Lower lobe of right lung (tissue), 2 donors: ENCODE data around the gene ANKFN1. TPM values are rescaled to one million over a fixed set of nuclear protein-coding genes. Genes with fewer than 3 reads are reported as not detected.

Source experiments
- ATAC-seq, 2 donors: fragments of 200-7000 bp; cut with Tn5 transposase; one replicate each; pipeline ENCODE4 v1.9.1; 2020 to 2022; ENCODE audit warnings: mild to moderate bottlenecking in 2 of 2, moderate library complexity in 2 of 2
- DNase-seq: peaks from one replicate; pipeline ENCODE4 v3.0.0-alpha.2; 2020
- H3K27ac ChIP-seq: fragments of 200-600 bp; one replicate; pipeline ENCODE4 v1.8.0; 2022
- H3K27me3 ChIP-seq: fragments of 200-600 bp; one replicate; pipeline ENCODE4 v1.8.0; 2022; ENCODE audit warnings: low read depth
- H3K36me3 ChIP-seq: fragments of 200-600 bp; one replicate; pipeline ENCODE4 v1.8.0; 2022; ENCODE audit warnings: mild to moderate bottlenecking
- H3K4me1 ChIP-seq: fragments of 200-600 bp; one replicate; pipeline ENCODE4 v1.8.0; 2022
- H3K4me3 ChIP-seq: fragments of 200-600 bp; one replicate; pipeline ENCODE4 v1.8.0; 2022; ENCODE audit warnings: mild to moderate bottlenecking
- H3K9me3 ChIP-seq: fragments of 200-600 bp; one replicate; pipeline ENCODE4 v1.8.0; 2022
- CTCF ChIP-seq: fragments of 200-600 bp; IDR thresholded peaks from one replicate; pipeline ENCODE4 v1.8.0; 2022; ENCODE audit warnings: antibody characterized with exemption, mild to moderate bottlenecking
- intact Hi-C: fragments of 100-400 bp; cut with DNase I; formaldehyde crosslinking; loops from one replicate; pipeline ENCODE4 v1.11.0; 2022
- total RNA-seq: library from RNA; stranded (reverse); fragmentation: NEBNext Ultra II Directional; extraction: Animal tissue kit (Norgen Biotek cat#: 25700); gene quantifications from one replicate; pipeline ENCODE4 v1.2.1, GENCODE V29; 2021
- donor health status: DM: no; HTN: yes; CAD: no; lungs with severe emphysema.

Gene ANKFN1
- total RNA-seq, 1 donor from 2014 or later, result 4.3 TPM

DNA sequence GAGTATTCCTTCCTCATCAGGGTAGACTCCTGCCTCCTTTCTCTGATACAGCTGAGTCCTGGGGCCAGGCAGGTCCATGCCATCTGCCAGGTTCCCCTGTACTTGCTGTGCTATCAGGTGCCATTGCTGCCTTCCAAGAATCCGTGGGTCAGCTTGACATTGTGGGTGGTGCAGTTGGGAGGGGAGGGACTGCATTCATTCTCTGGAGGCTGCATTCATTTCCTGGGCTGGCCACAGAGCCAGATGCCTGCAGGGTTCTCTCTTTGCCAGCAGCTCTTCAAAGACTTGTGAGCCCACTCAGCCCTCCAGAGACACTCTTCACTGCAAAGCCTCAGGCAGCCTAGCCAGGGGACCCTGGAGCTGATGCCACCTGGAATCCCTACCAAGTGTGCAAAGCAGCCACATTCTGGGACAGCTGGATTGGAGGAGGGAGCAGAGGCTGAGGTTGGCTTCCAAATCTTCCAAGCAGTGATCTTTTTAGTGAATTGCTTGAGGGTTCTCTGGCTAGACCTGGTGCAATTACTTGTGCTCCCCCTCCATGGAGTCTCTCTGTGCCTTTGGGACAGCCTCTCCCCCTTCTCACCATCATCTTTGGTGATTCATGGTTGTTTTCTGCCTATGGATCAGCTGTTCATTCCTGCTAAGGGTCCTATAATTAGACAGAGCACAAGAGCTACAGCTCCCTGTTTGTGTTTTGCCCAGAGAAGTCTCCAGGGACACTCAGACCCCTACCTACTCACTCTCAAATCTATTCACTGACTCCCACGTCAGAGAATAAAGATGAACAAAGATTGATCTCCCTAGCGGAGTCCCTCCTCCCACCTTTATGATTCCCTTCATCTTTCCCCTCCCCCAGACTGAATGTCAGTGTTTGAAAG, 20.9 kb downstream of the ANKFN1 start:
- DNase-seq (no peak), ATAC-seq (no peak)
- no peak overlapping the region for H3K4me3 ChIP-seq
- intact Hi-C loops, result no loop called here
- no peaks in the 10 kb centered on the region for H3K9me3 ChIP-seq
- no peaks in the 10 kb centered on the region for H3K36me3 ChIP-seq
- H3K4me1 ChIP-seq, result no peaks in the 10 kb centered on the region
- H3K27me3 ChIP-seq, result no peaks in the 10 kb centered on the region
- no peak overlapping the region for H3K27ac ChIP-seq
- no peak for TF ChIP-seq CTCF

- DNase-seq, result no peak
- no peak for TF ChIP-seq CTCF
- Histone ChIP-seq H3K9me3 (no peaks in the 10 kb centered on the region), H3K4me3 (no peak overlapping the region), H3K4me1 (no peaks in the 10 kb centered on the region), H3K27ac (no peak overlapping the region), H3K36me3 (no peaks in the 10 kb centered on the region), H3K27me3 (no peaks in the 10 kb centered on the region)
- no peak for ATAC-seq
- intact Hi-C loops, result no loop called here
Observed at GRCh38 chr17:56175299-56175955, 22.2 kb downstream of the ANKFN1 start.

DNA sequence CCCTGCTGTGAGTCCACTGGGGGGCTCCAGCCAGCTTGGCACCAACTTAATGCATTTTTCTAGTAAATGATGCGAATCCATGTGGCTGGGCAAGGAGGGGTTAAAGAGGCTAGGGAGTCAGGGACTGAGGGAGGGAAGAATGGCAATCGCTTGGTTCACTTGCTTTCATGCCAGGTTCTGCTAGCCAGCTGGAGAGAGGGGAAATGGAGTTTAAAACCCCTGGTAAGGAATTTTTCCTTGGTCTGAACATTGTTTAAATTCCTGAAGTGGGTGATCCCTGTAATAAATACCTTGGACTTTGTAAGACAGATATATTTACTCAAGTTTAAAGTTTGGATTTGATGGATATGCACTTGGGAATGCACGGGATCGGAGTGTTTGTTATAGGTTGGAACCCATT, 22.8 kb downstream of the ANKFN1 start:
- DNase-seq (no peak), ATAC-seq (no peak)
- H3K9me3 ChIP-seq, result no peaks in the 10 kb centered on the region
- H3K27me3 ChIP-seq, result no peaks in the 10 kb centered on the region
- H3K4me3 ChIP-seq, result no peak overlapping the region
- intact Hi-C loops, result no loop called here
- H3K4me1 ChIP-seq, result no peaks in the 10 kb centered on the region
- no peaks in the 10 kb centered on the region for H3K36me3 ChIP-seq
- no peak for TF ChIP-seq CTCF
- no peak overlapping the region for H3K27ac ChIP-seq

- Histone ChIP-seq H3K4me3 (no peak overlapping the region), H3K9me3 (no peaks in the 10 kb centered on the region), H3K27ac (no peak overlapping the region), H3K27me3 (no peaks in the 10 kb centered on the region), H3K4me1 (no peaks in the 10 kb centered on the region), H3K36me3 (no peaks in the 10 kb centered on the region)
- no peak for TF ChIP-seq CTCF
- intact Hi-C loops, result no loop called here
- ATAC-seq (no peak), DNase-seq (no peak)
Observed at GRCh38 chr17:56177361-56177760, 24.1 kb downstream of the ANKFN1 start.

GRCh38 chr17:56178203-56178602, 24.9 kb downstream of the ANKFN1 start:
- no peak overlapping the region for H3K4me3 ChIP-seq
- H3K9me3 ChIP-seq, result no peaks in the 10 kb centered on the region
- no peaks in the 10 kb centered on the region for H3K36me3 ChIP-seq
- intact Hi-C loops, result no loop called here
- no peaks in the 10 kb centered on the region for H3K4me1 ChIP-seq
- H3K27me3 ChIP-seq, result no peaks in the 10 kb centered on the region
- DNase-seq (no peak), ATAC-seq (no peak)
- TF ChIP-seq CTCF, result no peak
- no peak overlapping the region for H3K27ac ChIP-seq
